ENCODE measurements around the gene CAPN5.
"Not testable (repeated sequence)": the region's sequence is repeated elsewhere in the genome, so short reads cannot be mapped to it uniquely, and the experiment has no call there.

Gene CAPN5

GRCh38 chr11:77044356-77044755, 22.4 kb upstream of the CAPN5 start:
- DNase-seq: no peak

GRCh38 chr11:77044886-77045285, 21.9 kb upstream of the CAPN5 start:
- no peak for DNase-seq

GRCh38 chr11:77046060-77046501, 20.7 kb upstream of the CAPN5 start:
- DNase-seq: no peak

GRCh38 chr11:77047007-77047927, 19.5 kb upstream of the CAPN5 start:
- peak; percentile 78 for DNase-seq

- not testable (repeated sequence) for DNase-seq
These were observed 18.8 kb upstream of the CAPN5 start for GRCh38 chr11:77047928-77048446.

GRCh38 chr11:77049026-77049425, 17.7 kb upstream of the CAPN5 start:
- DNase-seq: no peak

GRCh38 chr11:77051511-77051910, 15.3 kb upstream of the CAPN5 start:
- no peak for DNase-seq

GRCh38 chr11:77052518-77052917, 14.3 kb upstream of the CAPN5 start:
- no peak for DNase-seq

- no peak for DNase-seq
These were observed 13.4 kb upstream of the CAPN5 start for GRCh38 chr11:77053217-77054015.

GRCh38 chr11:77054084-77054483, 12.7 kb upstream of the CAPN5 start:
- DNase-seq: no peak

- no peak for DNase-seq
These were observed 11.6 kb upstream of the CAPN5 start for GRCh38 chr11:77055101-77055561.

- DNase-seq: no peak
These were observed 10.9 kb upstream of the CAPN5 start for GRCh38 chr11:77055913-77056312.

GRCh38 chr11:77056814-77057402, 9.9 kb upstream of the CAPN5 start:
- no peak for DNase-seq

GRCh38 chr11:77057938-77058474, 8.8 kb upstream of the CAPN5 start:
- no peak for DNase-seq

- no peak for DNase-seq
These were observed 7.9 kb upstream of the CAPN5 start for GRCh38 chr11:77058900-77059299.

GRCh38 chr11:77059806-77060205, 7.0 kb upstream of the CAPN5 start:
- DNase-seq: no peak

GRCh38 chr11:77060234-77060633, 6.5 kb upstream of the CAPN5 start:
- DNase-seq: no peak

GRCh38 chr11:77061258-77061657, 5.5 kb upstream of the CAPN5 start:
- not testable (repeated sequence) for DNase-seq

- DNase-seq: no peak
These were observed 3.8 kb upstream of the CAPN5 start for GRCh38 chr11:77062924-77063323.

GRCh38 chr11:77063407-77063806, 3.4 kb upstream of the CAPN5 start:
- no peak for DNase-seq

- DNase-seq: no peak
These were observed 2.9 kb upstream of the CAPN5 start for GRCh38 chr11:77063861-77064260.

- DNase-seq: no peak
These were observed 2.0 kb upstream of the CAPN5 start for GRCh38 chr11:77064648-77065217.

- DNase-seq: no peak
These were observed 918 bp upstream of the CAPN5 start for GRCh38 chr11:77065878-77066228.

All from GDM1 (cell line).